Osteoblast (primary cell): ENCODE data around the gene SPTBN1. TPM values are rescaled to one million over a fixed set of nuclear protein-coding genes. Genes with fewer than 3 reads are reported as not detected.

ENCODE experiments used
- DNase-seq: peaks from one replicate; pipeline ENCODE4 v3.0.0; 2011; ENCODE audit warnings: low spot score, mixed read lengths; ENCODE audit not compliant: insufficient read length; ENCODE audit errors: missing footprints
- H2AFZ ChIP-seq: 2 replicates; pipeline ENCODE4 v1.6.0; 2011; ENCODE audit warnings: mild to moderate bottlenecking, low read length
- H3K27ac ChIP-seq: 2 replicates; pipeline ENCODE4 v1.5.1; 2011; ENCODE audit warnings: mild to moderate bottlenecking, low read depth, low read length, moderate library complexity
- H3K27me3 ChIP-seq: 2 replicates; pipeline ENCODE4 v1.6.0; 2012; ENCODE audit warnings: mild to moderate bottlenecking, control low read depth, inconsistent platforms, low read length, moderate library complexity; ENCODE audit not compliant: insufficient read depth
- H3K36me3 ChIP-seq: 2 replicates; pipeline ENCODE4 v1.5.1; 2011; ENCODE audit warnings: mild to moderate bottlenecking, low read length, control low read depth, moderate library complexity; ENCODE audit not compliant: insufficient read depth
- H3K4me1 ChIP-seq: 2 replicates; pipeline ENCODE4 v1.5.1; 2011; ENCODE audit warnings: mild to moderate bottlenecking, low read length, control low read depth, moderate library complexity; ENCODE audit not compliant: insufficient read depth
- H3K4me2 ChIP-seq: 2 replicates; pipeline ENCODE4 v1.6.0; 2011; ENCODE audit warnings: mild to moderate bottlenecking, low read length; ENCODE audit not compliant: insufficient read depth
- H3K4me3 ChIP-seq: fragments of 200-600 bp; sonication (generic); 3 replicates; pipeline ENCODE4 v1.5.1; 2012; ENCODE audit warnings: mild to moderate bottlenecking, low read length, inconsistent platforms; ENCODE audit not compliant: insufficient read depth
- H3K79me2 ChIP-seq: 2 replicates; pipeline ENCODE4 v1.6.0; 2012; ENCODE audit warnings: mild to moderate bottlenecking, low read length, control low read depth, inconsistent platforms; ENCODE audit not compliant: insufficient read depth
- H3K9me3 ChIP-seq: 2 replicates; pipeline ENCODE4 v1.5.1; 2011; ENCODE audit warnings: low read depth, low read length, control low read depth
- H4K20me1 ChIP-seq: 2 replicates; pipeline ENCODE4 v1.6.0; 2012; ENCODE audit warnings: mild to moderate bottlenecking, low read length, control low read depth; ENCODE audit not compliant: insufficient read depth
- total RNA-seq: library from RNA; depleted of rRNA; stranded (reverse); fragments of >200 nt; gene quantifications from 2 replicates; pipeline ENCODE4 v1.2.3, GENCODE V29; 2012
- TF ChIP-seq, protein P1 (sequence below): IDR thresholded peaks from 2 replicates; pipeline ENCODE4 v1.5.1; 2011; ENCODE audit warnings: mild to moderate bottlenecking, low read depth, low read length, moderate library complexity; ENCODE audit errors: extremely low read depth

Gene SPTBN1
- total RNA-seq, 1 donor: 249 TPM

GRCh38 chr2:54609647-54610046 is 153.5 kb downstream of the SPTBN1 start:
- Histone ChIP-seq H3K79me2 (peaks cover 93% of the 10 kb centered on the region), H3K9me3 (no peaks in the 10 kb centered on the region), H3K27ac (no peak overlapping the region), H3K4me3 (no peak overlapping the region), H3K27me3 (no peaks in the 10 kb centered on the region), H4K20me1 (peaks cover 36% of the 10 kb centered on the region), H3K36me3 (peaks cover 12% of the 10 kb centered on the region), H3K4me1 (peaks cover 18% of the 10 kb centered on the region), H2AFZ (no peak overlapping the region), H3K4me2 (no peak overlapping the region)
- DNase-seq: no peak
- TF ChIP-seq, protein P1, sequence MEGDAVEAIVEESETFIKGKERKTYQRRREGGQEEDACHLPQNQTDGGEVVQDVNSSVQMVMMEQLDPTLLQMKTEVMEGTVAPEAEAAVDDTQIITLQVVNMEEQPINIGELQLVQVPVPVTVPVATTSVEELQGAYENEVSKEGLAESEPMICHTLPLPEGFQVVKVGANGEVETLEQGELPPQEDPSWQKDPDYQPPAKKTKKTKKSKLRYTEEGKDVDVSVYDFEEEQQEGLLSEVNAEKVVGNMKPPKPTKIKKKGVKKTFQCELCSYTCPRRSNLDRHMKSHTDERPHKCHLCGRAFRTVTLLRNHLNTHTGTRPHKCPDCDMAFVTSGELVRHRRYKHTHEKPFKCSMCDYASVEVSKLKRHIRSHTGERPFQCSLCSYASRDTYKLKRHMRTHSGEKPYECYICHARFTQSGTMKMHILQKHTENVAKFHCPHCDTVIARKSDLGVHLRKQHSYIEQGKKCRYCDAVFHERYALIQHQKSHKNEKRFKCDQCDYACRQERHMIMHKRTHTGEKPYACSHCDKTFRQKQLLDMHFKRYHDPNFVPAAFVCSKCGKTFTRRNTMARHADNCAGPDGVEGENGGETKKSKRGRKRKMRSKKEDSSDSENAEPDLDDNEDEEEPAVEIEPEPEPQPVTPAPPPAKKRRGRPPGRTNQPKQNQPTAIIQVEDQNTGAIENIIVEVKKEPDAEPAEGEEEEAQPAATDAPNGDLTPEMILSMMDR: no peak

GRCh38 chr2:54610700-54611099 is 154.6 kb downstream of the SPTBN1 start:
- H4K20me1 ChIP-seq: peaks cover 29% of the 10 kb centered on the region

DNA sequence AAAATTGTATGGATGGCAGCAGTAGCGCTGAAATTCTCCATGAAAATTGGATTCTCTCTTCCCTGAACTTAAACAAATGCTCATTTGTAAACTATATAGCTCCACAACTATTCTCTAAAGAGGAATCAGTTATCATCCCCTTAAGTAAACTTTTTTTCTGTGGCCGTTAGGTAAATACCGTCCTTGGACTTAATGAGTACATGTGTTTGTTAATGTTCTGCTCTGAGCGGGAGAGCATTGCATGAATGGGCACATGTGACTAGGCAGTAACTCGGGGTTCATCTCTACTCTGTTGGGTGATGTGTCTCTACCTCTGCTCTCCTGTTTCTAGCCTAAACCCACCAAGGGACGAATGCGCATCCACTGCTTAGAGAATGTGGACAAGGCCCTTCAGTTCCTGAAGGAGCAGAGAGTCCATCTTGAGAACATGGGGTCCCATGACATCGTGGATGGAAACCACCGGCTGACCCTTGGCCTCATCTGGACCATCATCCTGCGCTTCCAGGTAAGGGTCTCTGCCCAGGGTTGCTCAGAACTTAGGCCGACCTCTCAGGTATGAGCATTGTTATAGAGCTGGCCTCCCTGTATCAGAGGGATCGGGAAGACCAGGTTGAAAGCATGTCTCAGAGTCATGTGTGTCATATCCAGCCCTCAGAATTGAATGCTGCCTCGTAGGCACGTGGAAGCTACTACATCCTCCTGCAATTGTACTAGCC is 155.9 kb downstream of the SPTBN1 start:
- Histone ChIP-seq H4K20me1 (peaks cover 21% of the 10 kb centered on the region), H3K36me3 (peaks cover 33% of the 10 kb centered on the region), H2AFZ (no peak overlapping the region), H3K9me3 (no peaks in the 10 kb centered on the region), H3K79me2 (peaks cover 86% of the 10 kb centered on the region), H3K4me1 (peaks cover 18% of the 10 kb centered on the region), H3K4me3 (no peak overlapping the region), H3K27ac (peak overlapping the region; percentile 62), H3K4me2 (no peak overlapping the region), H3K27me3 (no peaks in the 10 kb centered on the region)
- TF ChIP-seq, protein P1: no peak
- no peak for DNase-seq

More at GRCh38 chr2:54610700-54611099, 154.6 kb downstream of the SPTBN1 start:
- no peak overlapping the region for H3K4me2 ChIP-seq
- TF ChIP-seq, protein P1: no peak
- H3K9me3 ChIP-seq: no peaks in the 10 kb centered on the region
- H3K4me3 ChIP-seq: no peak overlapping the region
- DNase-seq: no peak
- peaks cover 21% of the 10 kb centered on the region for H3K36me3 ChIP-seq
- H2AFZ ChIP-seq: no peak overlapping the region
- H3K4me1 ChIP-seq: peaks cover 18% of the 10 kb centered on the region
- H3K79me2 ChIP-seq: peaks cover 92% of the 10 kb centered on the region
- no peaks in the 10 kb centered on the region for H3K27me3 ChIP-seq
- H3K27ac ChIP-seq: no peak overlapping the region

DNA sequence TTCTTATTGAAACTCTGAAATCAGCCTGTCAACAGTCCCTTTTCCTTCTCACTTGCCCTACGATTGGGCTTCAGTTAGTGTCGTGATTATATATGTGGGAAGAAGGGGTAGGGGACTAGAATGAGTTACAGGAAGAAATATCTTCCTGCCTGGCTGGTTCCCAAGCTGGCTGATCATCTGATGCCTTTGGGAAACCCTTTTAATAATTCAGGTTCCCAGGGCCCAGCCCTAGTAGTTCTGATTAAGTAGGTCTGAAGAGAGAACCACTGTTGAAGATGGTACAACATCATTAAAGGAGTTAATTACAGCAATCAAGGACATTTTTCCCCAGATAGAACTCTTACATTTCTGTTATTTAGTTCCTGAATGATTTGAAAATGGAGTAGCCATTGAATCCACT is 157.3 kb downstream of the SPTBN1 start:
- peak overlapping the region; percentile 62 for H3K27ac ChIP-seq
- peaks cover 18% of the 10 kb centered on the region for H3K4me1 ChIP-seq
- no peaks in the 10 kb centered on the region for H3K27me3 ChIP-seq
- no peak overlapping the region for H2AFZ ChIP-seq
- H3K4me3 ChIP-seq: no peak overlapping the region
- peaks cover 47% of the 10 kb centered on the region for H3K36me3 ChIP-seq
- peaks cover 83% of the 10 kb centered on the region for H3K79me2 ChIP-seq
- no peak for DNase-seq
- H4K20me1 ChIP-seq: peaks cover 16% of the 10 kb centered on the region
- TF ChIP-seq, protein P1: no peak
- H3K9me3 ChIP-seq: no peaks in the 10 kb centered on the region
- H3K4me2 ChIP-seq: peak overlapping the region; percentile 38
